GM18909 (cell line): ENCODE results near the gene ZNF280A.
"Not testable (repeated sequence)": the region's sequence is repeated elsewhere in the genome, so short reads cannot be mapped to it uniquely, and the experiment has no call there.

Experiments used
- ATAC-seq: cut with Tn5 transposase; IDR thresholded peaks from one replicate; pipeline ENCODE4 v1.9.1; 2021; ENCODE audit warnings: mild to moderate bottlenecking; ENCODE audit not compliant: unreplicated experiment, poor library complexity

ZNF280A gene

DNA sequence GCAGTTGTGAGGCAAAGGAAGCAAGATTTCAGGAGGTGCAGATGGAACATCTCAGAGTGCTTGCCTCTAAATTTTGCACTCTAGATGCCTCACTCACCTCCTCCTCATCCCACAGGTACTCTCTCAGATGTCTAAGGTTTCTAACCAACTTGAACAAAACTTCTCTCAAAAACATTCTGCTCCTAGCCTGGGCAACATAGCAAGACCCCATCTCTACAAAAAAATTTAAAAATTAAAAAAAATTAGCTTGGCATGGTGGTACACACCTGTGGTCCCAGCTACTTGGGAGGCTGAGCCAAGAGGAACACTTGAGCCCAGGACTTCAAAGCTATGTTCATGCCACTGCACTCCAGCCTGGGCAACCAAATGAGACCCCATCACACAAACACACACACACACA, 4.2 kb downstream of the ZNF280A start:
- ATAC-seq: no peak

DNA sequence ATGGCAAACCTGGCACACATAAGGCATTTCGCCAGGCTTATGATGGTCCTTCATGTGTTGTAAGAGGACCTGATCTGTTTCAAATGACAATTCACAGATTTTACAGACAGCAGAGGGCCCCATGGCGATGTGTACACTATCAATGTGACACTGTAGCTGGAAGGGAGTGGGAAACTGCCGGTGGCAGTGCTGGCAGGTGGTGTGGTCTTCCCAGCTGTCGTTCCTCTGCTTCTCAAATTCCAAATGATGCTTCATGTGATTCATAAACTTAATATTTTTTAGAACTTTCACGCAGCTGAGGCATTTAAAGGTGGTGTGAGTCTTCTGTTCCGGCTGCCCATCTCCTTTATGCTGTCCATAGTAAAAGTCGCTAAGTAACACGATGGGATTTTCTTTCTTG, 5.6 kb downstream of the ZNF280A start:
- ATAC-seq: not testable (repeated sequence)

DNA sequence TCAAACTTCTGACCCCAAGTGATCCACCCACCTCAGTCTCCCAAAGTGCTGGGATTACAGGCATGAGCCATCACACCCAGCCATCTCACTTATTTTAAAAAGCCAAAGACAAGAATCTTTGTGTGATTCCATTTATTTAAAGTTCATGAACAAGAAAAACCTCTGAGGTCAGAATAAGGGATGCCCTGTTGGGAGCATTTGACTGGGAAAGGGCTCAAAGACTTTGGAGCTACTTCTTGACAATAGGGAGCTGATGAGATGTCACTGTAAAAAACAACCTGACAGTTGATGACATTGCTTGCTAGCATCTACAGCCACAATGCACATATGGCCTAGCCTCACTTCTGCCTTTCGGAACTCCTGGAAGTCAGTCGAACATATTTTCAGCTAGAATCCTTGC, 6.5 kb downstream of the ZNF280A start:
- no peak for ATAC-seq

DNA sequence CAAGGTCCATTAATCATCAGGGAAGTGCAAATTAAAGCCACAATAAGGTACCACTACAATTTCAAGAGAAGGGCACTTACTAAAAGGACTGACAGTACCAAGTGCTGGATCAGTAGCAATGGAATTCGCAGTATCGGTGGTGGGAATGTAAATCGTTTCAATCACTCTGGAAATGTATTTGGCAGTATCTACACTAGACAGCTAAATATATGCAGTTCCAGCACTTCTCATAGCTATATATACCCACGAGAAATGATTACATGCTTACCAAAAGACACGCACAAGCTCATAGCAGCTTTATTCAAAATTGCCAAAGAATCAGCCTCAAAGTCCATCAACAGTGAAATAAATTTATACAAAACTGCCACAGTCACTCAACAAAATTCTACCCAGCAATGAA, 7.1 kb downstream of the ZNF280A start:
- ATAC-seq: no peak

GRCh38 chr22:22510833-22511232, 9.2 kb downstream of the ZNF280A start:
- ATAC-seq: not testable (repeated sequence)

DNA sequence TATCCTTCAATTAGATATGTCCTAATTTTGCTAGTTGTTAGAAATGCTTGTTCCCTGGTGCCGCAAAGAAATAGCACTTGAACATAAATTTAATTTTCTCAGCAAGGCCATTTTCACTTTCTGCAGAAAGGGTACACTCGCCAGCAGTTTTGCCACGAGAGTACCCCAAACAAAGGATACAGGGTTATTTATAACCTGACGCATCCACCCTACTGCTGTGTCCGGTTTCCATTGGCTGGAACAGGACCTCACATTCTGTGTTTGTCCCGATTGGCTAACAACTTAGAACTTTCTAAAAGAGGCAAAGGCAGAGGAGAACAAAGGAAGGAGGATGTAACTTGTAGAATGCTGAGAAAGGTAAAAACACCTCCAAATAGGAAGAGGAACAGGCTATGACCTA, 10.2 kb downstream of the ZNF280A start:
- not testable (repeated sequence) for ATAC-seq

GRCh38 chr22:22508274-22509176, 11.5 kb downstream of the ZNF280A start, which contains the start of gene ZNF280B:
Gene ZNF280B, minus strand, starts transcription at chr22:22508742. Its CDS starts 19,344 bp downstream, at chr22:22489398.
- peak; percentile 87 for ATAC-seq

DNA sequence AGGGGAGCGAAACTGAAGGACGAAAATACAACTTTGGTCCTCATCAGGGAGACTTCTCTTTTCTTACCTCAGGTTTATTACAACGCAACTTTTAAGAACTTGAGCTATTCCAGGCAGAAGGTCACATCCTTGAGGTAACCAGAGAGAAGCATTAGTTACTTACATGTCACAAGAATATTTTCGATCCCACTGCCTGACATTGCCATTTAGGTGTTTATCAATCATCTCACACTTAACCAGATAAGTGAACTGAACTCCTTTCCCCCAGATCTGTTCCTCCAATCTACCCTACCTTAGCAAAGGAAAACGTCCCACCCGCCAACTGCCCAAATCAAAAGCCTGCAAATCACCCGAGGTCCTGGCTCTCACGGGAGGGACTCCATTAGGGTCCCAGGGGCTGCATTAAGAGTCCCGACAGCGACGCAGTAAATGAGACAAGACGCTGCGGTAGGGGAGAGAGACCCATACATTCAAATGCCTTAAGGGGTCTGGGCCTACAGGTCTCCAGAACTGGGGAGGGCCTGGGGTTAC, 12.3 kb downstream of the ZNF280A start:
- ATAC-seq: no peak

DNA sequence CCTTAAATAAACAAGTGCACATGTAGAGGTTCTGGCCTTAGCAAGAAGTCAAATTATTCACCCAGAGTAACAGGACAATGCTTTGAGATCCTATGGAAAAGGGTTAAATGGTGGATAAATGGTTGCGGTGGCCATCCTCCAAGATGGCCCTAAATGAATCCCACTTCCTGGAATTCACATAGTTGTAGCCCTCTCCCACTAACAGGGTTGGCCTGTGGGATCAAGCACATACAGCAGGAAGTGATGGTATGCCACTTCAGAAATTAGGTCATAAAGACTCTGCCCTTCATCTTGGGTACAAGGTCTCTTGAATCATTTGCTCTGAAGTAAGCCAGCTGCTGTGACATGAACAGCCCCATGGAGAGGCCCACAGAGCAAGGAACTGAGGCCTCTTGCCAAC, 13.3 kb downstream of the ZNF280A start:
- ATAC-seq: no peak

GRCh38 chr22:22498267-22498666, 21.8 kb downstream of the ZNF280A start:
- no peak for ATAC-seq

DNA sequence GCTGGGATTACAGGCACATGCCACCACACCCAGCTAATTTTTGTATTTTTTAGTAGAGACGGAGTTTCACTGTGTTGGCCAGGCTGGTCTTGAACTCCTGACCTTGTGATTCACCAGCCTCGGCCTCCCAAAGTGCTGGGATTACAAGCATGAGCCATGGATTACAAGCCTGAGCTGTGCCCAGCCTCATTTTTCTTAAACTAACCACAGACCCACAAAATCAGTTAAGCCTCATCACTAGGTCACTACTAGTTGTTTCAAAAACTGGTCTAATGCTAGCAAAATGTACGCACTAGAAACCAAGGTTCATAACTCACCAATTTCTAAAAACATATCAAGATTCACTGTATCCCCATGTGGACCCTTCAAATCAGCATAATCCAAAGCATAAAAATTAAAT, 28.5 kb downstream of the ZNF280A start:
- not testable (repeated sequence) for ATAC-seq

DNA sequence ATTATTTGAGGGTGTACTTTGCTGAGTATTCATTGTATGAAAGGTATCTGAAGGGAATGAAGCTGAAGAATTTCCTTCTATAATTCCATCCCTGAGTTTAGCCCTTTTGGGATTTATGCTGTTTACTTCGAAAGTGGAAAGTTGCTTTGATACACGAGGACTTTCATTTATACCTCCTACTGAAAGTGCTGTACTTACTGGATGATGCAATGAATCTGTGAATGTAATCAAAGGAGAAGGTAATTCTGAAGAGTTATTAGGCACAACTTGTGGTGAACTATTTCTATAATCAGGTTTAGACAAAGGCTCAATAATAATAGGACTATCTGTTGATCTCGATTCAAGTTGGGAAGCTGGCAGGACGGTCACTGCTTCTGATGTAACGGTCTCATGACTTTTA, 31.3 kb downstream of the ZNF280A start:
- ATAC-seq: no peak

DNA sequence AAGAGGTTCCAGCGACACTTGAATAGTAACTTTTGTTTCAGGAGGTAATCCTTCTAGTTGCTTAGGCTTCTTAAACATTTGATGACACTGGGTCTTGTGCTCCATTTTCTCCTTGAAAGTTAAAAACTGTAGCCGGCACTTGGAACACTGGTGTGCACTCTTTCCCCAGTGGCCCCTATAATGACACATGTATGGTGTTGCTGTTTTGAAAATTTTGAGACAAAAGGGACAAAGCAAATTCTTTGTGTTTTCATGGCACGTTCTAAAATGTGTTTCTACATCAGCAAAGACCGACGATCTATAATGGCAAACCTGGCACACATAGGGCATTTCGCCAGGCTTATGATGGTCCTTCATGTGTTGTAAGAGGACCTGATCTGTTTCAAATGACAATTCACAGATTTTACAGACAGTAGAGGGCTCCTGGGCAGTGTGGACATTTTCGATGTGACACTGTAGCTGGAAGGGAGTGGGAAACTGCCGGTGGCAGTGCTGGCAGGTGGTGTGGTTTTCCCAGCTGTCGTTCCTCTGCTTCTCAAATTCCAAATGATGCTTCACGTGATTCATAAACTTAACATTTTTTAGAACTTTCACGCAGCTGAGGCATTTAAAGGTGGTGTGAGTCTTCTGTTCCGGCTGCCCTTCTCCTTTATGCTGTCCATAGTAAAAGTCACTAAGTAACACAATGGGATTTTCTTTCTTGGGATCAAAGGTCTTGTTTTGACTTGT, 32.0 kb downstream of the ZNF280A start:
- ATAC-seq: no peak

GRCh38 chr22:22487059-22487458, 33.0 kb downstream of the ZNF280A start:
- no peak for ATAC-seq

GRCh38 chr22:22486132-22486899, 33.8 kb downstream of the ZNF280A start:
- no peak for ATAC-seq

- ATAC-seq: no peak
Observed at GRCh38 chr22:22485524-22485923, 34.5 kb downstream of the ZNF280A start.

DNA sequence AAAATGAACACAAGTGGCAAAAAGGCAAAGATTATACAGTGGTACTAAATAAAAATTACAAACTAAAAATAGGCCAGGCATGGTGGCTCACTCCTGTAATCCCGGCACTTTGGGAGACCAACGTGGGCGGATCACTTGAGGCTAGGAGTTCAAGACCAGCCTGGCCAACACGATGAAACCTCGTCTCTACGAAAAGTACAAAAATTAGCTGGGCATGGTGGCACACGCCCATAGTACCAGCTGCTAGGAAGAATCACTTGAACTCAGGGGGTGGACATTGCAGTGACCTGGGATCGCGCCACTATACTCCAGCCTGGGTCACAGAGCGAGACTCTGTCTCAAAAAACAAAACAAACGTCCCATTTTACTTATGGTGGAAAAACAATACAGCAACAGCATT, 36.0 kb downstream of the ZNF280A start:
- no peak for ATAC-seq

GRCh38 chr22:22480940-22481339, 39.1 kb downstream of the ZNF280A start:
- ATAC-seq: no peak

DNA sequence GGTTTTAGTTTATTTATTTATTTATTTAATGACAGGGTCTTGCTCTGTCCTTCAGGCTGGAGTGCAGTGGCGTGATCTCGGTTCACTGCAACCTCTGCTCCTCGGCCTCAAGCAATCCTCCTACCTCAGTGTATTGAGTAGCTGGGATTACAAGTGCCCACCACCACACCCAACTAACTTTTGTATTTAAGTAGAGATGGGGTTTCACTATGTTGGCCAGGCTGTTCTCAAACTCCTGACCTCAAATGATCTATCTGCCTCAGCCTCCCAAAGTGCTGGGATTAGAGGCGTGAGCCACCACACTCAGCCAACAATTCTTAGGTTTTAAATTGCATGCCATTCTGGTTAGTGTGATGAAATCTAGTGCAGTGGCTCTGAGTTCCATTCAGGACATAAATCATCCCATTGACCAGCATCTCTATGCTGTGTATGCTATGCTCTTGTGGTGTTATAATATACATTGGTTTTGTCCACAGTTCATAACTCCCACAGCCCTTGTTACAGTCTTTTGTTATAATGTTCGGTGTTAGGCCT, 40.0 kb downstream of the ZNF280A start:
- no peak for ATAC-seq

- ATAC-seq: no peak
Observed at GRCh38 chr22:22479116-22479515, 41.0 kb downstream of the ZNF280A start.
